ENCODE results near the gene LECT2.
A peak's percentile ranks its signal among the peaks of the same experiment; 100 is the strongest.

LECT2 gene

GRCh38 chr5:135954899-135955298 lies at the start of gene LECT2:
LECT2 (minus strand) TSS chr5:135954983; CDS start chr5:135954833, 150 bp downstream.
- no peak for DNase-seq

GRCh38 chr5:136004436-136004835 lies 49.7 kb upstream of the LECT2 start:
- no peak for DNase-seq

GRCh38 chr5:136001466-136001981 lies 46.7 kb upstream of the LECT2 start:
- DNase-seq = no peak

GRCh38 chr5:136000932-136001331 lies 46.1 kb upstream of the LECT2 start:
- DNase-seq = no peak

DNA sequence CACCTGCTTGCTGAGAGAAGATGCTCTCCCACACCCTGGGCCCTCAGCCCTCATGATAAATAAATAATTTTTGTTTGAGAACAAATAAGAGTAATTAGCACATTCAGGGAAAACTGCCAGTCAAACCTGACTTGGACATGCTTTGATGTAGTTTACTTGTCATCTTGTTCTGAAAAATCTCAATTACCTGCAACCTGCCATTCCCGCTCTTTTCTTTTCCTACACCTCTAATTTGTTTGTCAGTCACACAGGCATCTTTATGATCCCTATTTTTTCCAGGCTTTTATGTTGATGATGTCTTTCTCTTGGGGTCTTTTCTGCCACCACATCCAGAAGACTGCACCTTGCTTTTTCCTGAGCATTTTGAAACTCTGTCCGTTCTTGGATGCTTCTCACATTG lies 45.4 kb upstream of the LECT2 start:
- no peak for DNase-seq

DNA sequence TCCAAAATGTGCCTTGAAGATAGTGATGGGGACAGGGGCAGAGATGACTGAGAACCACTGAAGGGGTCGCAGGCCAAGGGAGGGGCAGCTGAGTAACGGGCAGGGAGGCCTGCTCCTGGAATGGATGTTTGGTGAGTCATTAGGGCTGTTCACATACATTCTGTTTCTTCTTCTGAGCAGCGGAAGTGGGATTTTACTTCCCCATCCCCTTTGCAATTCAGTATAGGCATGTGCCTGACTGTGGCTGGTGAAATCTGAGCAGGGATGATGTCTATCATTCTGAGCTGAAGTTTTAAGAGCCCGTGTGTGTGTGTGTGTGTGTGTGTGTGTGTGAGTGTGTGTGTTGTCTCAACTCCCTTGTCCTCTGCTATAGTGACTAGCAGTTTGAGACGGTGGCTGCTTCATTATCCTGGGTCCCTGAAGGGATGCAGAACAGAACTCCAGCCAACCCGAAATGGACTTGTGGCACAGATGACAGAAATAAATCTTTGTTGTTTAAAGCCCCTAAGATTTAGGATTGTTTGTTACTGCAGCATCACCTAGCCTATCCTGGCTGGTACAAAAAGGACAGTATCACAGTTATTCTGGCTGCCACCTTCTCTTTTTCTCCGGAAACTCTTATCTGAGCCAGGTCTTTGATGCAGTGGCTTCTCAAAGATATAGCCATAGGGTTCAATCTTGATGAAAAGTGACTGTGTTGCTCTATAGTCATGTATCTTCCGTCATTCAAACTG lies 44.8 kb upstream of the LECT2 start:
- DNase-seq = peak in 1 of 58 donors; percentile 13

DNA sequence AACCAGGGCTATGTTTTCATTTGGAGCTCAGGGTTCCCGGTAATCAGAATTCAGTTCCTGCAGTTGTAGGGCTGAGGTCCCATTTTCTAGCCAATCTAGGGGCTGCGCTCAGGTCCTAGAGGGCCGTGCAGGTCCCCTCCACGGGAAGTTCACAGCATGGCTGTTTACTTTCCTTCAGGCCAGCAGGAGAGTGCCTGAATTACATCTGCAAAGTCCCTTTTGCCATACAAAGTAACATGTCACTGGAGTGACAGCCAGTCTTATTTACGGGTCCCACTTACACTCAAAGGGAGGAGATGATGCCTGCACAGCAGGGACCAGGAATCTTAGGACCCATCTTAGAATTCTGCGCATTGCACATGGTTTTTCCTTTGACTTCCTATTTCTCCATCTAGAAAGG lies 44.1 kb upstream of the LECT2 start:
- no peak for DNase-seq

DNA sequence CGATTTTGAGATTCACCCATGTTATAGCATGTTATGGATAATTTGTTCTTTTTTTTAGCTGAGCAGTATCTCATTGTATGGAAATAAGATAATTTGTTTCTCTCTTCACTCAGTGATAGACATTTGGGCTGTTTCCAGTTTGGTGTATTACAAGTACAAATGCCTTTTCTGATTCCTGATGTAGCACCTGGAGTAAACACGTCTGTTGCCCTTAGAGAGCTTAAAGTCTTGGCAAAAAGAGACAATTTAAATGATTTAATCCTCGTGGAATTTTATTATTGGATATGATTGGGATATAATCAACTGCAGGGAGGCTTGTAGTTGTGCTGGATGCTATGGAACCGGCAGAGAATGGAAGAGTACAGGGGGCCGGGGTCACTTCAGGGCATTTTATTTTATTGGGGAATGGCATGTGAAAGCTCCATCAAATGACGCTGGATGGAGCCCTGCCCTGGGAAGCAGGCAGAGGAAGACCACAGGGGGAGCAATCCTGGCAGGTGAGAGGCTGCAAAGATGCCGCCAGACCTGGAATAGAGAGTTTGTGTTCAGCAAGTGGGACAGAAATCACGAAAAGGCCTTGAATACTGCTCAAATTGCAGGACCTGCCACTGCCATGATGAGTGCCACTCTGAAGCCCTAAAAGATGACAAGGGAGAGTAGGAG lies 43.0 kb upstream of the LECT2 start:
- DNase-seq = no peak

- DNase-seq = no peak
These were observed 41.8 kb upstream of the LECT2 start for GRCh38 chr5:135996611-135997010.

GRCh38 chr5:135995976-135996375 lies 41.2 kb upstream of the LECT2 start:
- DNase-seq = no peak

DNA sequence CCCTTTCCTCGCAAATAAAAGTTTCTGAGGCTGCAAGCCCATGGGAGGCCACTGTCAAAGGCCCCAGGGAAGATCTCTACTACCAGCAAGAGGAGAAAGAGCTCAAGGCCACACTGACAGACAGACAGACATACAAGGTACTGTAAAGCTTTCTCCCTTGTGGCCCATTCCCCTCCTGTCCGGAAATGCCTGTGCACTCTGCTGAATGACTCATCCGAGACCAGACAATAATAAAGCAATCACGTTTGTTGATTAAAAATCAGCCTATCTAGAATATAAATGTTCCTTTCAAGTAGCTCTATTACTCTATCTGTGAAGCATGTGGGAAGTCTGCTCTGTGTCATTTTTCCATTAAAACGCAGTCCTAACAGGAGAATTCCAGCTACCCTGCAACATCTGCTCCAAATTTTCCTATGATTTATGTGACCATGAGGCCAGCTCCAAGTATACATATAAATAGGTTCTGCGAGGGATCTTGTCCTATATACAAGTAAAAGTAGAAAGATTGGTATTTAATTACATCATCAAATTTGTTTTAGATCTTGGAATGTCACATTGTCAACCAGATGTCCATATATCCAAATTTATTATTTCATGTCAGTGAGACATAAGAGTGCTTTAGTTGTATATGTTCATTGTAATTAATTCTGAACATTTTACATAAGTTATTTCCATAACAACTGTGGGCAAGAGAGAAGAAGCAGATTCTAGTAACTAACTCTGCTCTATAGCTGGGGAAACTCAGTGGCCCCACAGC lies 39.3 kb upstream of the LECT2 start:
- DNase-seq = no peak

- no peak for DNase-seq
These were observed 38.6 kb upstream of the LECT2 start for GRCh38 chr5:135993335-135993879.

DNA sequence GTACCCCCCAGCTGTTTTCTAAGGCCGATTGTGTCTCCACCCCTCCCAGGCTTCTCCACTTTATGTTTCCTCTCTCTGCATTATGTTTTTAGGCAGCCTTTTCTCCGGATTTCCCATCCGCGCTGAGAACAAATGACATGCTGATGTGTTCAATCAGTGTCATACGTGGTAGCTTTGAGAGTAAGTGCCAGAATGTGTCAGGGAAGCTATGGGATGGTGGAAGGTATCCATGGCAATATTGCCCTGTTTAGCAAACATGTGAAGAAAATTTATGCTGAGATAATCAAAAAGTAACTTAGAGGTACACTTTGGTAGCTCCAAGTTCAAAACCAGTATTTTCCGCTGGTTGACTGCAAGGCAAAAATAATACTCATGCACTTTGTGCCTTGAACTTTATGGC lies 36.6 kb upstream of the LECT2 start:
- no peak for DNase-seq

- no peak for DNase-seq
These were observed 35.9 kb upstream of the LECT2 start for GRCh38 chr5:135990528-135991255.

GRCh38 chr5:135989686-135990085 lies 34.9 kb upstream of the LECT2 start:
- no peak for DNase-seq

GRCh38 chr5:135988546-135988945 lies 33.8 kb upstream of the LECT2 start:
- DNase-seq = no peak

DNA sequence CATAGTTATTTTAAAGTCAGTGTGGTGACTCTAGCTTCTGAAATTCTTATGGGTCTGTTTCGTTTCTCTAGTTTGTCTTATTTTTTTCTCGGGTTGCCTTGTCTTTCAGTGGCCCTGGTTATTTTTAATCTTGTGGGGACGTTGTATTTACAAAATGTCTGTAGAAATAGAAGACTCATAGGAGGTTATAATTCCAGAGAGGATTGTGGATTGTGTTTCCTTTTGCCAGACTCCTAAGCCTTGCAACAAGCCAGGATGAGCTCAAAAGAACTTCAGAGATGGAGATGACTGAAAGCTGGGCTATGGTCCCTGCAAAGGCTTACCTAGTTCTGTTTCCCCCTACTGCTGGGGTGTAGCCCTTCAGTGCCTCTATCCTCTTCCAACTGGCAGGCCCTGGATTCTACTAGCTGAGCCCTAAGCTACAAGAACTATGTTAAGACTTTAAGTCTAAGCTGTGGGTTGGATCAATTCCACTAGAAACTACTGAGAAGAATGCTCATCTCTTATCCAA lies 32.2 kb upstream of the LECT2 start:
- DNase-seq = no peak

- DNase-seq = no peak
These were observed 31.6 kb upstream of the LECT2 start for GRCh38 chr5:135986401-135986800.

GRCh38 chr5:135985951-135986350 lies 31.2 kb upstream of the LECT2 start:
- DNase-seq = no peak

GRCh38 chr5:135980620-135981019 lies 25.8 kb upstream of the LECT2 start:
- no peak for DNase-seq

DNA sequence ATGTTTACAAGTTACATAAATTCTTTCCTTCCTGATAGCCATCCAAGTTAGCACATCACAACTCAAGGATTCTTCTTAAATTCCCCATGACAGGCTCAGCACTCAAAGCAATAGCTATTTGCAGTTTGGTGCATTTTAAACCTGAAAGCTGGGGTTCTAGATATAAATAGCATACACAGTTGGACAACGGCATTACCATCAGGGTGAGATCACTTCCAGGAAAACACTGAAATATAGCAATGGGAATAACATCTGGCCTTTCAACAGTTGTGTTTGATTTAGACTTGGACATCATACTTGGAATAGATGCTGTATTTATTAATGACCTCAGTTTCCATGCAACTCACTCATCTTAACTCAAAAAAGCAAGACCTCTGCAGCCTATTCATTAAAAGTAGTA lies 24.7 kb upstream of the LECT2 start:
- no peak for DNase-seq
